ENCODE data around the gene SEMA6C. TPM values are rescaled to one million over a fixed set of nuclear protein-coding genes. Genes with fewer than 3 reads are reported as not detected.

The SEMA6C gene
- total and polyA plus RNA-seq, 5 donors from 2014 or later: 0.63 to 7.2 (median 0.76) TPM

GRCh38 chr1:151144474-151145303, 1.7 kb downstream of the SEMA6C start:
- no peaks in the 10 kb centered on the region for H3K9me3 ChIP-seq (ENCODE audit: control insufficient read depth in 2 of 2, low read length in 2 of 2)
- DNase-seq (no peak), ATAC-seq (ENCODE audit: low read depth in 2 of 2) (no peak)
- peaks cover 13% of the 10 kb centered on the region for H3K27me3 Mint-ChIP-seq
- no peaks in the 10 kb centered on the region for H3K9me3 Mint-ChIP-seq
- peaks cover 0 to 23% (median 4%) of the 10 kb centered on the region in 4 donors for H3K4me1 Mint-ChIP-seq
- no peak overlapping the region for H3K27ac ChIP-seq (ENCODE audit: insufficient read depth, low read length, poor library complexity, severe bottlenecking)
- no peaks in the 10 kb centered on the region for H3K36me3 ChIP-seq (ENCODE audit: control insufficient read depth, insufficient read depth, low read length)
- H3K27me3 ChIP-seq (ENCODE audit: control insufficient read depth, insufficient read depth, low read length): no peaks in the 10 kb centered on the region
- peak overlapping the region; percentile 34 to 93 (median 58) for H3K4me3 Mint-ChIP-seq
- H3K36me3 Mint-ChIP-seq: peaks cover 2% of the 10 kb centered on the region
- H3K4me1 ChIP-seq (ENCODE audit: control insufficient read depth, insufficient read depth, low read length, poor library complexity, severe bottlenecking): peaks cover 23% of the 10 kb centered on the region
- peak overlapping the region in 1 of 3 donors; percentile 64 for H3K27ac Mint-ChIP-seq
- no peak overlapping the region for H3K4me3 ChIP-seq (ENCODE audit: low read depth, low read length)

- no peaks in the 10 kb centered on the region for H3K27me3 ChIP-seq (ENCODE audit: control insufficient read depth, insufficient read depth, low read length)
- peaks cover 23% of the 10 kb centered on the region for H3K4me1 ChIP-seq (ENCODE audit: control insufficient read depth, insufficient read depth, low read length, poor library complexity, severe bottlenecking)
- H3K9me3 ChIP-seq (ENCODE audit: control insufficient read depth in 2 of 2, low read length in 2 of 2): no peaks in the 10 kb centered on the region
- no peak for ATAC-seq (ENCODE audit: low read depth in 2 of 2)
- Mint-ChIP-seq H3K27ac (peak overlapping the region in 1 of 3 donors; percentile 64), H3K27me3 (peaks cover 13% of the 10 kb centered on the region), H3K4me3 (peak overlapping the region in 1 of 4 donors; percentile 93), H3K36me3 (peaks cover 2% of the 10 kb centered on the region), H3K9me3 (no peaks in the 10 kb centered on the region), H3K4me1 (peaks cover 0 to 23% (median 4%) of the 10 kb centered on the region in 4 donors)
- DNase-seq: no peak
- no peaks in the 10 kb centered on the region for H3K36me3 ChIP-seq (ENCODE audit: control insufficient read depth, insufficient read depth, low read length)
- H3K27ac ChIP-seq (ENCODE audit: insufficient read depth, low read length, poor library complexity, severe bottlenecking): no peak overlapping the region
- no peak overlapping the region for H3K4me3 ChIP-seq (ENCODE audit: low read depth, low read length)
These were observed 2.4 kb downstream of the SEMA6C start for GRCh38 chr1:151143986-151144385.

- ATAC-seq (ENCODE audit: low read depth in 2 of 2) (no peak), DNase-seq (no peak)
- Mint-ChIP-seq H3K4me1 (peaks cover 0 to 23% (median 4%) of the 10 kb centered on the region in 4 donors), H3K4me3 (no peak overlapping the region), H3K27ac (no peak overlapping the region), H3K36me3 (peaks cover 2% of the 10 kb centered on the region), H3K9me3 (no peaks in the 10 kb centered on the region), H3K27me3 (peaks cover 12% of the 10 kb centered on the region)
- H3K27ac ChIP-seq (ENCODE audit: insufficient read depth, low read length, poor library complexity, severe bottlenecking): no peak overlapping the region
- H3K27me3 ChIP-seq (ENCODE audit: control insufficient read depth, insufficient read depth, low read length): no peaks in the 10 kb centered on the region
- no peak overlapping the region for H3K4me3 ChIP-seq (ENCODE audit: low read depth, low read length)
- peaks cover 23% of the 10 kb centered on the region for H3K4me1 ChIP-seq (ENCODE audit: control insufficient read depth, insufficient read depth, low read length, poor library complexity, severe bottlenecking)
- H3K9me3 ChIP-seq (ENCODE audit: control insufficient read depth in 2 of 2, low read length in 2 of 2): no peaks in the 10 kb centered on the region
- no peaks in the 10 kb centered on the region for H3K36me3 ChIP-seq (ENCODE audit: control insufficient read depth, insufficient read depth, low read length)
These were observed 3.4 kb downstream of the SEMA6C start for GRCh38 chr1:151143057-151143435.

GRCh38 chr1:151142411-151143056, 3.9 kb downstream of the SEMA6C start:
- no peak overlapping the region for H3K4me3 ChIP-seq (ENCODE audit: low read depth, low read length)
- H3K27me3 ChIP-seq (ENCODE audit: control insufficient read depth, insufficient read depth, low read length): no peaks in the 10 kb centered on the region
- Mint-ChIP-seq H3K4me1 (peaks cover 0 to 21% (median 4%) of the 10 kb centered on the region in 4 donors), H3K36me3 (peaks cover 2% of the 10 kb centered on the region), H3K27me3 (peaks cover 8% of the 10 kb centered on the region), H3K9me3 (no peaks in the 10 kb centered on the region), H3K4me3 (no peak overlapping the region), H3K27ac (no peak overlapping the region)
- no peaks in the 10 kb centered on the region for H3K9me3 ChIP-seq (ENCODE audit: control insufficient read depth in 2 of 2, low read length in 2 of 2)
- peaks cover 23% of the 10 kb centered on the region for H3K4me1 ChIP-seq (ENCODE audit: control insufficient read depth, insufficient read depth, low read length, poor library complexity, severe bottlenecking)
- H3K36me3 ChIP-seq (ENCODE audit: control insufficient read depth, insufficient read depth, low read length): no peaks in the 10 kb centered on the region
- ATAC-seq (ENCODE audit: low read depth in 2 of 2) (no peak), DNase-seq (no peak)
- no peak overlapping the region for H3K27ac ChIP-seq (ENCODE audit: insufficient read depth, low read length, poor library complexity, severe bottlenecking)

- Histone ChIP-seq H3K27me3 (ENCODE audit: control insufficient read depth, insufficient read depth, low read length) (no peaks in the 10 kb centered on the region), H3K36me3 (ENCODE audit: control insufficient read depth, insufficient read depth, low read length) (no peaks in the 10 kb centered on the region), H3K4me1 (ENCODE audit: control insufficient read depth, insufficient read depth, low read length, poor library complexity, severe bottlenecking) (no peaks in the 10 kb centered on the region), H3K9me3 (ENCODE audit: control insufficient read depth in 2 of 2, low read length in 2 of 2) (no peaks in the 10 kb centered on the region), H3K27ac (ENCODE audit: insufficient read depth, low read length, poor library complexity, severe bottlenecking) (no peak overlapping the region), H3K4me3 (ENCODE audit: low read depth, low read length) (no peak overlapping the region)
- Mint-ChIP-seq H3K36me3 (peaks cover 12% of the 10 kb centered on the region), H3K27ac (no peak overlapping the region), H3K27me3 (no peaks in the 10 kb centered on the region), H3K4me1 (peaks cover 0 to 2% (median 0%) of the 10 kb centered on the region in 4 donors), H3K9me3 (no peaks in the 10 kb centered on the region), H3K4me3 (no peak overlapping the region)
- no peak for ATAC-seq (ENCODE audit: low read depth in 2 of 2)
- DNase-seq: no peak
These were observed 8.6 kb downstream of the SEMA6C start for GRCh38 chr1:151137789-151138188.

- no peaks in the 10 kb centered on the region for H3K9me3 ChIP-seq (ENCODE audit: control insufficient read depth in 2 of 2, low read length in 2 of 2)
- DNase-seq (no peak), ATAC-seq (ENCODE audit: low read depth in 2 of 2) (no peak)
- Mint-ChIP-seq H3K36me3 (peaks cover 12% of the 10 kb centered on the region), H3K4me1 (peaks cover 0 to 10% (median 2%) of the 10 kb centered on the region in 4 donors), H3K27me3 (no peaks in the 10 kb centered on the region), H3K4me3 (no peak overlapping the region), H3K27ac (peak overlapping the region in 1 of 3 donors; percentile 20), H3K9me3 (no peaks in the 10 kb centered on the region)
- no peaks in the 10 kb centered on the region for H3K27me3 ChIP-seq (ENCODE audit: control insufficient read depth, insufficient read depth, low read length)
- H3K4me3 ChIP-seq (ENCODE audit: low read depth, low read length): no peak overlapping the region
- H3K36me3 ChIP-seq (ENCODE audit: control insufficient read depth, insufficient read depth, low read length): no peaks in the 10 kb centered on the region
- H3K4me1 ChIP-seq (ENCODE audit: control insufficient read depth, insufficient read depth, low read length, poor library complexity, severe bottlenecking): peaks cover 11% of the 10 kb centered on the region
- no peak overlapping the region for H3K27ac ChIP-seq (ENCODE audit: insufficient read depth, low read length, poor library complexity, severe bottlenecking)
These were observed 10.7 kb downstream of the SEMA6C start for GRCh38 chr1:151135433-151136385.

- H3K36me3 Mint-ChIP-seq: peaks cover 12% of the 10 kb centered on the region
- ATAC-seq (ENCODE audit: low read depth in 2 of 2): no peak
- no peak overlapping the region for H3K27ac Mint-ChIP-seq
- H3K4me1 Mint-ChIP-seq: peaks cover 0 to 13% (median 2%) of the 10 kb centered on the region in 4 donors
- Histone ChIP-seq H3K36me3 (ENCODE audit: control insufficient read depth, insufficient read depth, low read length) (no peaks in the 10 kb centered on the region), H3K4me1 (ENCODE audit: control insufficient read depth, insufficient read depth, low read length, poor library complexity, severe bottlenecking) (peaks cover 11% of the 10 kb centered on the region), H3K9me3 (ENCODE audit: control insufficient read depth in 2 of 2, low read length in 2 of 2) (no peaks in the 10 kb centered on the region), H3K27me3 (ENCODE audit: control insufficient read depth, insufficient read depth, low read length) (no peaks in the 10 kb centered on the region), H3K4me3 (ENCODE audit: low read depth, low read length) (no peak overlapping the region), H3K27ac (ENCODE audit: insufficient read depth, low read length, poor library complexity, severe bottlenecking) (no peak overlapping the region)
- H3K9me3 Mint-ChIP-seq: no peaks in the 10 kb centered on the region
- no peak overlapping the region for H3K4me3 Mint-ChIP-seq
- no peak for DNase-seq
- no peaks in the 10 kb centered on the region for H3K27me3 Mint-ChIP-seq
These were observed 11.4 kb downstream of the SEMA6C start for GRCh38 chr1:151134991-151135390.

Data from CD4-positive, CD25-positive, alpha-beta regulatory T cell (primary cell).